Measurements from ENCODE around the gene FAM89A. TPM values are rescaled to one million over a fixed set of nuclear protein-coding genes. Genes with fewer than 3 reads are reported as not detected.
"Not testable (repeated sequence)": the region's sequence is repeated elsewhere in the genome, so short reads cannot be mapped to it uniquely, and the experiment has no call there.

FAM89A gene
- total and polyA plus RNA-seq, 3 donors from 2014 or later, result 5.6 to 11.3 (median 8.4) TPM

GRCh38 chr1:231027971-231028370 is 12.1 kb downstream of the FAM89A start:
- 89% methylated on average over 8 to 10 of the region's 10 CpGs for WGBS, 2 donors
- DNase-seq, result no peak
- Histone ChIP-seq H3K27ac (no peak overlapping the region), H3K4me3 (no peak overlapping the region), H3K9me3 (no peaks in the 10 kb centered on the region), H3K27me3 (no peaks in the 10 kb centered on the region), H3K4me1 (no peaks in the 10 kb centered on the region), H3K36me3 (ENCODE audit: low read depth, missing control alignments) (no peaks in the 10 kb centered on the region)
- no peak for TF ChIP-seq POLR2A (IDR thresholded peaks at IDR 0.05)
- no peak for TF ChIP-seq CTCF (IDR thresholded peaks at IDR 0.05)
- intact Hi-C loops (cut with DNase I; ENCODE audit: low total_unique reads), result no loop called here

DNA sequence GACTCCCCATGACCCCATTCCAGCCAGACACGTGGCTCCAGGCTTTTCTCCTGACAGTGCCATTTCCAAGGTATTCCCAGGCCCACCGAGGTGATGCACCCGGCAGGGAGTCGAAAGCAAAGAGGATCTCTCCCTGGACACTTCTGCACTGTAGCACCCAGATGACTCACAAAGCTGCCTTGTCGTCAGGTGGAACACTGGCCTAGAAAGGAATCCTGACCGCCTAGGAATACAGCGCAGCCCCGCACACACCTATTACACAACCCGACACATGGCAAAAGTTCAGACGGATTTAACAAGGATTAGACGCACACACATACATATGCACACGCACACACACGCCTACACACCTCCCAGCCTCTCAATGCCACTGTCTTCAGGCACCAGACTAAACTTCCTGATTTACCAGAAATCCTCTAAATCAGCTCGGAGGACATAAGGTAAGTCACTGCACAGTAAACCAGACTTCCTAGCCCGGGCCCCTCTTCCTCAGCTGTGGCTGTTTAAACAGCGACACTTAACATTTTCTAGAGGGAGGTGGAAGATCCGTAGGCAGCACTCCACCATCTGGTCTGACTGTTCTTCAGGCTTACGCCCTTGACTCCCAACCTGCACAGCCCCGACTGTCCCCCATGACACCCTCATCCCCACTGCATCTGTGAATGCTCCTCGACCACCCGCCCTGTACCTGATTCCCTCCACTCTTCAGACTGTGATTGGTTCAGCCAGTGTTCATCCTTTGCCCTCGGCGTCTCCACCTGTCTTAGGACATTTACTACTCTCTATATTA is 12.7 kb downstream of the FAM89A start:
- Histone ChIP-seq H3K9me3 (no peaks in the 10 kb centered on the region), H3K36me3 (ENCODE audit: low read depth, missing control alignments) (no peaks in the 10 kb centered on the region), H3K27me3 (no peaks in the 10 kb centered on the region), H3K4me3 (no peak overlapping the region), H3K27ac (no peak overlapping the region), H3K4me1 (no peaks in the 10 kb centered on the region)
- no peak for TF ChIP-seq POLR2A (IDR thresholded peaks at IDR 0.05)
- TF ChIP-seq CTCF (IDR thresholded peaks at IDR 0.05), result no peak
- DNase-seq, result no peak
- intact Hi-C loops (cut with DNase I; ENCODE audit: low total_unique reads), result no loop called here
- WGBS, 2 donors, result 83 to 86% methylated on average over 18 to 23 of the region's 23 CpGs

DNA sequence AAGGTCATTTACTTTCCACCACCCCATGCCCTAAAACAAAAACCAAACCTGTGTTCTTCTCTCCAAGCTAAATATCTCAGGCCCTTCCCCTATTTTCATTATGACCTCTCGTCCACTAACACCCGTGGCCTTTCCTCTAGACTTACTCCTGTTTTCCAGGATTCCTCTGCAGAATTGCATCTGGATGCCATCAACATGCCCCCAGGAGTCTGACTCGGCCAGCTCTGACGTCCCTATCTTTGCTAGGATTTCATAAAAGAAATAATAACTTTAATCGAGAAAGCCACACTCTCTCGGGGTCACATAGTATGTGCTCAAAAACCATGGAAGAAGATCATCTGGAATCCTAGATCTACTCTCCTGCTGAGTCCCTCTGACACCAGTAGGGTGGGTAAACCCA is 13.5 kb downstream of the FAM89A start:
- H3K27ac ChIP-seq, result no peak overlapping the region
- WGBS, 2 donors, result 88 to 90% methylated on average over 6 of the region's 6 CpGs
- TF ChIP-seq POLR2A (IDR thresholded peaks at IDR 0.05) (no peak), CTCF (IDR thresholded peaks at IDR 0.05) (no peak)
- H3K27me3 ChIP-seq, result no peaks in the 10 kb centered on the region
- DNase-seq, result no peak
- H3K9me3 ChIP-seq, result no peaks in the 10 kb centered on the region
- H3K4me3 ChIP-seq, result no peak overlapping the region
- H3K4me1 ChIP-seq, result no peaks in the 10 kb centered on the region
- no peaks in the 10 kb centered on the region for H3K36me3 ChIP-seq (ENCODE audit: low read depth, missing control alignments)
- intact Hi-C loops (cut with DNase I; ENCODE audit: low total_unique reads), result no loop called here

- Histone ChIP-seq H3K36me3 (ENCODE audit: low read depth, missing control alignments) (no peaks in the 10 kb centered on the region), H3K4me1 (no peaks in the 10 kb centered on the region), H3K27ac (no peak overlapping the region), H3K9me3 (no peaks in the 10 kb centered on the region), H3K4me3 (no peak overlapping the region), H3K27me3 (no peaks in the 10 kb centered on the region)
- intact Hi-C loops (cut with DNase I; ENCODE audit: low total_unique reads), result no loop called here
- 91% methylated on average over 8 to 9 of the region's 9 CpGs for WGBS, 2 donors
- TF ChIP-seq CTCF (IDR thresholded peaks at IDR 0.05) (no peak), POLR2A (IDR thresholded peaks at IDR 0.05) (no peak)
- DNase-seq, result no peak
Observed at GRCh38 chr1:231023150-231023549, 16.9 kb downstream of the FAM89A start.

DNA sequence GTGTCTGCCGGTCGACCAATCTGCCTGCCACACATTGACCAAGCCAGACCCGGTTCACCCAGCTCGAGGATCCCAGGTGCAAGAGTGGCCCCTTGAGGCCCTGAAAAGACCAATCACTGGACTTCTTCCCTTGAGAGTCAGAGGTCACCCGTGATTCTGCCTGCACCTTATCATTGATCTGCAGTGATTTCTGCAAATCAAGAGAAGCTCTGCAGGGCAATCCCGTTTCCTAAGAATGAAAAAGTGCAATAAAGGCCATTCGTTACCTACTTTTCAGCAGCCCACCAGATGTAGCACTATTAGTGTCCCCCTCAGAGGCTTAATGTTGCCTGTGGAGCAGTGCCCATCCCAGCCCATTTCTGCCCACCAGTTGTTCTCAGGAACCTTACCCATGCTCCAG is 17.5 kb downstream of the FAM89A start:
- H3K4me3 ChIP-seq; H3K27me3 ChIP-seq; DNase-seq; H3K36me3 ChIP-seq (ENCODE audit: low read depth, missing control alignments); H3K4me1 ChIP-seq; intact Hi-C loops (cut with DNase I; ENCODE audit: low total_unique reads); H3K9me3 ChIP-seq; H3K27ac ChIP-seq: not testable (repeated sequence)
- 92 to 94% methylated on average over 7 of the region's 7 CpGs for WGBS, 2 donors
